Bronchial smooth muscle cell (primary cell): ENCODE measurements around the gene ADIPOR2. TPM values are rescaled to one million over a fixed set of nuclear protein-coding genes. Genes with fewer than 3 reads are reported as not detected.

ENCODE experiments used
- total RNA-seq: library from RNA; depleted of rRNA; stranded (reverse); fragments of >200 nt; gene quantifications from 2 replicates; pipeline ENCODE4 v1.2.1, GENCODE V29; 2014

Gene ADIPOR2
- 21.6 and 28.7 TPM in 2 replicates for total RNA-seq

GRCh38 chr12:1690578-1691122 is at the start of gene ADIPOR2:
TSS of gene ADIPOR2 (plus strand) at chr12:1691070. CDS start at chr12:1754344, 63,274 bp downstream.

GRCh38 chr12:1820191-1820895 is 129.5 kb downstream of the ADIPOR2 start, which contains the start of gene LRTM2:
TSS of gene LRTM2 (plus strand) at chr12:1820565. CDS start at chr12:1828149, 7,584 bp downstream.

Other genes starting within 250 kb of the ADIPOR2 start
- 9.0 and 9.6 TPM in 2 replicates for gene FBXL14, start 96.5 kb upstream of the ADIPOR2 start, total RNA-seq
- 28.5 and 34.2 TPM in 2 replicates for gene WNT5B, start 61.8 kb upstream of the ADIPOR2 start, total RNA-seq
- gene LRTM2, start 129.5 kb downstream of the ADIPOR2 start, total RNA-seq, result not detected in 2 replicates
- gene CACNA2D4, start 227.6 kb downstream of the ADIPOR2 start, total RNA-seq, result 0.16 and 0.86 TPM in 2 replicates